GM12878 (cell line): Measurements from ENCODE around the gene CCNY.

Experiments used
- CEBPB ChIP-seq, 2 experiments: fragments of 150-350 bp in 1 of 2; IDR thresholded peaks; 2 replicates each; pipeline ENCODE4 v1.6.1; 2012 to 2014; ENCODE audit warnings: low read depth in 2 of 2, low read length in 2 of 2, borderline replicate concordance in 1 of 2, inconsistent platforms in 1 of 2
- EZH2 ChIP-seq: IDR thresholded peaks from 2 replicates; pipeline ENCODE4 v1.6.1; 2012; ENCODE audit warnings: low read depth, mild to moderate bottlenecking, control low read depth, inconsistent platforms, low read length, borderline replicate concordance; ENCODE audit not compliant: control insufficient read depth
- PAX8 ChIP-seq: fragments of 450-650 bp; IDR thresholded peaks from 2 replicates; pipeline ENCODE4 v1.6.1; 2017; ENCODE audit warnings: mild to moderate bottlenecking, moderate library complexity
- POLR2AphosphoS5 ChIP-seq: IDR thresholded peaks from 2 replicates; pipeline ENCODE4 v1.6.1; 2011; ENCODE audit warnings: mild to moderate bottlenecking, low read length, inconsistent platforms
- ZZZ3 ChIP-seq: IDR thresholded peaks from 2 replicates; pipeline ENCODE4 v1.6.1; 2011; ENCODE audit warnings: low read depth; ENCODE audit not compliant: control insufficient read depth, insufficient read length
- TF ChIP-seq, protein P1 (sequence below), 3 experiments: IDR thresholded peaks in 2 of 3; conservative IDR thresholded peaks in 1 of 3; 2 replicates each; pipeline ENCODE4 v1.5.1; 2011; ENCODE audit warnings: low read depth in 3 of 3, low read length in 3 of 3, mild to moderate bottlenecking in 3 of 3, control low read depth in 2 of 3, moderate library complexity in 2 of 3, inconsistent platforms in 1 of 3, mixed read lengths in 1 of 3; ENCODE audit not compliant: control insufficient read depth in 2 of 3, insufficient read depth in 1 of 3; ENCODE audit errors: extremely low read depth in 1 of 3
- TF ChIP-seq, protein P2 (sequence below): IDR thresholded peaks from 2 replicates; pipeline ENCODE4 v1.6.1; 2011; ENCODE audit warnings: mild to moderate bottlenecking, low read depth, low read length, moderate library complexity; ENCODE audit not compliant: insufficient replicate concordance

DNA sequence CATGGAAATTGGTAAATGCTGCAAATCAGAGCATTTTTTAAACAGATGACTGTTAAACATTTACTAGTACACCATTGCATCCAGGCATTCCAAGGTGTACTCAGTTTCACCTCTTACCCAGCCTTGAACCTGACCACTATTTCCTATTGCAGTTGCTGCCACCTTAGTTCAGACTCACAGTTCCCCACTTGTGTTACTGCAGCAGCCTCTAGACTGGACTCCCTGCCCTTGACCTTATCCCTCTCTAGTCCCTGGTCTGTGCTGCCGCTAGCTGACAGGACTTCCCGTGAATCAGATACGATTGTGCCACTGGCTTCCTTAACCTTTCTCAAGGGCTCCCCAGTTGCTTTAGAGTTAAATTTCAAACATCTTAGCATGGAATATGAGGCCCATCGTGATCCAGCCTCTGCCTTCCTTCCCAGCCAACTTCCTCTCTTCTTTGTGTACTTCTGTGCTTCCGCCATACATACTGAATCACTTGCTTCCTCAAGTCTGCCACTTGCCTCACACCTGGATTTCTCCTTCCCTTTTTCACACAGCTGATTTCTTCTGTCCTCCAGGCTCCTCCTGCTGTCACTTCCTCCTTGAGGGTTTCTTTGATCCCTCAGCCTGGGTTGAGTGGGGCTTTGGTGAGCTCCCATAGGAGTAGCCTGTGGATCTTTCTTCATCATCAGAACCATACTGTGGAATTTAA is 150.1 kb downstream of the CCNY start:
- TF ChIP-seq, protein P1, sequence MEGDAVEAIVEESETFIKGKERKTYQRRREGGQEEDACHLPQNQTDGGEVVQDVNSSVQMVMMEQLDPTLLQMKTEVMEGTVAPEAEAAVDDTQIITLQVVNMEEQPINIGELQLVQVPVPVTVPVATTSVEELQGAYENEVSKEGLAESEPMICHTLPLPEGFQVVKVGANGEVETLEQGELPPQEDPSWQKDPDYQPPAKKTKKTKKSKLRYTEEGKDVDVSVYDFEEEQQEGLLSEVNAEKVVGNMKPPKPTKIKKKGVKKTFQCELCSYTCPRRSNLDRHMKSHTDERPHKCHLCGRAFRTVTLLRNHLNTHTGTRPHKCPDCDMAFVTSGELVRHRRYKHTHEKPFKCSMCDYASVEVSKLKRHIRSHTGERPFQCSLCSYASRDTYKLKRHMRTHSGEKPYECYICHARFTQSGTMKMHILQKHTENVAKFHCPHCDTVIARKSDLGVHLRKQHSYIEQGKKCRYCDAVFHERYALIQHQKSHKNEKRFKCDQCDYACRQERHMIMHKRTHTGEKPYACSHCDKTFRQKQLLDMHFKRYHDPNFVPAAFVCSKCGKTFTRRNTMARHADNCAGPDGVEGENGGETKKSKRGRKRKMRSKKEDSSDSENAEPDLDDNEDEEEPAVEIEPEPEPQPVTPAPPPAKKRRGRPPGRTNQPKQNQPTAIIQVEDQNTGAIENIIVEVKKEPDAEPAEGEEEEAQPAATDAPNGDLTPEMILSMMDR (IDR thresholded peaks at IDR 0.05 in 2 of 3, conservative IDR thresholded peaks at IDR 0.05 in 1 of 3; ENCODE audit: control insufficient read depth in 2 of 3, extremely low read depth in 1 of 3, insufficient read depth in 1 of 3, low read depth in 3 of 3, low read length in 3 of 3), result no peak
- TF ChIP-seq EZH2 (no peak), POLR2AphosphoS5 (no peak), ZZZ3 (no peak), PAX8 (no peak), CEBPB (IDR thresholded peaks at IDR 0.05; ENCODE audit: borderline replicate concordance in 1 of 2, low read depth in 2 of 2, low read length in 2 of 2) (no peak)
- TF ChIP-seq, protein P2, sequence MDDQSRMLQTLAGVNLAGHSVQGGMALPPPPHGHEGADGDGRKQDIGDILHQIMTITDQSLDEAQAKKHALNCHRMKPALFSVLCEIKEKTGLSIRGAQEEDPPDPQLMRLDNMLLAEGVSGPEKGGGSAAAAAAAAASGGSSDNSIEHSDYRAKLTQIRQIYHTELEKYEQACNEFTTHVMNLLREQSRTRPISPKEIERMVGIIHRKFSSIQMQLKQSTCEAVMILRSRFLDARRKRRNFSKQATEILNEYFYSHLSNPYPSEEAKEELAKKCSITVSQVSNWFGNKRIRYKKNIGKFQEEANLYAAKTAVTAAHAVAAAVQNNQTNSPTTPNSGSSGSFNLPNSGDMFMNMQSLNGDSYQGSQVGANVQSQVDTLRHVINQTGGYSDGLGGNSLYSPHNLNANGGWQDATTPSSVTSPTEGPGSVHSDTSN, result no peak
